ENCODE measurements around the gene C16orf92. TPM values are rescaled to one million over a fixed set of nuclear protein-coding genes. Genes with fewer than 3 reads are reported as not detected.

C16orf92 gene
- total and polyA plus RNA-seq, 2 donors (not counting 3 experiments of a cell fraction or from before 2014, with no cell fraction given), result not detected

DNA sequence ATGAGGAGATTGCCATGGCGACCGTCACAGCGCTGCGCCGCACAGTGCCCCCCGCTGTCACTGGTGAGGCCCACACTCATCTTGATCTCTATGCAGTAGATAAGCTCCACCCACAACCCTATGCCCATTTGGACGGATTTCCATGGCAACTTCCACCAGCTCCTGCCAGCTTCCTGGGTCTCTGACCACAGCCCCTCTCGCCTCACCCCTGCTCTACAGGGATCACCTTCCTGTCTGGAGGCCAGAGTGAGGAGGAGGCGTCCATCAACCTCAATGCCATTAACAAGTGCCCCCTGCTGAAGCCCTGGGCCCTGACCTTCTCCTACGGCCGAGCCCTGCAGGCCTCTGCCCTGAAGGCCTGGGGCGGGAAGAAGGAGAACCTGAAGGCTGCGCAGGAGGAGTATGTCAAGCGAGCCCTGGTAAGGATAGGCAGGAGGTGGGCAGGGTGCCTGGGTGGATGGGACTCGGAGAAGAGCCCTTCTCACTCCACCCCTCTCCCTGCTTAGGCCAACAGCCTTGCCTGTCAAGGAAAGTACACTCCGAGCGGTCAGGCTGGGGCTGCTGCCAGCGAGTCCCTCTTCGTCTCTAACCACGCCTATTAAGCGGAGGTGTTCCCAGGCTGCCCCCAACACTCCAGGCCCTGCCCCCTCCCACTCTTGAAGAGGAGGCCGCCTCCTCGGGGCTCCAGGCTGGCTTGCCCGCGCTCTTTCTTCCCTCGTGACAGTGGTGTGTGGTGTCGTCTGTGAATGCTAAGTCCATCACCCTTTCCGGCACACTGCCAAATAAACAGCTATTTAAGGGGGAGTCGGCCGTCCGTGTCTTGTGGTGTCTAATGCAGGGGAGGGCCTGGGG lies 46.8 kb downstream of the C16orf92 start:
- Histone ChIP-seq H3K4me2 (ENCODE audit: insufficient read depth, low read length) (no peak overlapping the region), H3K27ac (ENCODE audit: insufficient read depth, low read depth, low read length) (no peak overlapping the region), H3K9me1 (replicated peaks; ENCODE audit: control insufficient read depth, extremely low read depth, insufficient read depth, low read length) (no peaks in the 10 kb centered on the region), H2AFZ (ENCODE audit: low read depth, low read length) (no peak overlapping the region), H3K4me1 (ENCODE audit: control insufficient read depth, extremely low read depth, insufficient read depth, low read length) (peaks cover 14% of the 10 kb centered on the region), H4K20me1 (replicated peaks; ENCODE audit: control insufficient read depth, extremely low read depth, insufficient read depth, low read length) (no peaks in the 10 kb centered on the region), H3K9ac (replicated peaks; ENCODE audit: extremely low read depth, insufficient read depth, low read length) (no peak overlapping the region), H3K4me3 (replicated peaks in 1 of 3; ENCODE audit: insufficient read depth in 1 of 3, low read depth in 1 of 3, low read length in 3 of 3) (no peak overlapping the region), H3K79me2 (ENCODE audit: control insufficient read depth, insufficient read depth, low read length) (peaks cover 46% of the 10 kb centered on the region), H3K9me3 (replicated peaks; ENCODE audit: control insufficient read depth, insufficient read depth, low read length) (no peaks in the 10 kb centered on the region), H3K36me3 (ENCODE audit: control insufficient read depth in 2 of 2, extremely low read depth in 1 of 2, insufficient read depth in 2 of 2, low read length in 2 of 2) (peaks cover 24 to 42% of the 10 kb centered on the region in 2 experiments), H3K27me3 (ENCODE audit: control insufficient read depth in 2 of 2, insufficient read depth in 2 of 2, low read length in 2 of 2) (no peaks in the 10 kb centered on the region)
- no peak for TF ChIP-seq POLR2AphosphoS5 (IDR thresholded peaks at IDR 0.05; ENCODE audit: insufficient read depth, low read depth, low read length)
- CTCF ChIA-PET, result interaction anchor here (0.9 kb wide), 1 partner anchor 23 kb away, joined by 3 read pairs; no protein-coding TSS in a partner anchor
- intact Hi-C loops (cut with micrococcal nuclease) (no loop called here), dilution Hi-C loops (cut with MboI; ENCODE audit: extremely low pct_ligation_motif_present, low sequenced_read_pairs) (no loop called here)
- DNase-seq (ENCODE audit: low read depth, low spot score) (no peak), FAIRE-seq (no peak)
- POLR2A ChIA-PET, result interaction anchor here (0.5 to 0.8 kb wide), 2 partner anchors 22 to 111 kb away, joined by 5 to 8 read pairs; partner anchors contain the start of gene TBX6
- BruUV-seq (replicated peaks), result TSS peak; percentile 6

DNA sequence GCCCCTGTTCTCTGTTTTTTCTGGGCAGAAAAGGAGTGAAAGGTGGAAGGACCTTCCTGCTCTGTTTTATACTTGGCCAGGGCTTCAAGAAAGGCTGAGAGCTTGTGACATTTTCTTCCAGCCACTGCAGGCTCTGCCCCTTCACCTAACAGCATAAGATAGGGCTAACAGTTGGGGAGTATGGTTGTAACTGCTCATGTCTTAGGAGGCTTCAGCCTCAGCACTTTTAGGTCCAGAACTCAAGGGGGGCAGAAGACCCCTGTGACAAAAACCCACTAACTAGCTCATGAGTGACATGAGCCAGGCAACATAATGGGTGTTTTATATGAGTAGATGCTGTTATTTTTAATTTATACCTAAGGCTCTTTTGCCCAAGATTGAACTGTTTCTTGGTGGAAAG lies 47.5 kb downstream of the C16orf92 start:
- H3K9me3 ChIP-seq (replicated peaks; ENCODE audit: control insufficient read depth, insufficient read depth, low read length), result no peaks in the 10 kb centered on the region
- DNase-seq (ENCODE audit: low read depth, low spot score) (no peak), FAIRE-seq (no peak)
- intact Hi-C loops (cut with micrococcal nuclease), result no loop called here
- no peak overlapping the region for H3K4me2 ChIP-seq (ENCODE audit: insufficient read depth, low read length)
- no peaks in the 10 kb centered on the region for H3K9me1 ChIP-seq (replicated peaks; ENCODE audit: control insufficient read depth, extremely low read depth, insufficient read depth, low read length)
- no peak overlapping the region for H3K9ac ChIP-seq (replicated peaks; ENCODE audit: extremely low read depth, insufficient read depth, low read length)
- no peaks in the 10 kb centered on the region for H3K27me3 ChIP-seq (ENCODE audit: control insufficient read depth in 2 of 2, insufficient read depth in 2 of 2, low read length in 2 of 2)
- no peak overlapping the region for H3K27ac ChIP-seq (ENCODE audit: insufficient read depth, low read depth, low read length)
- BruUV-seq (replicated peaks), result no TSS peak
- no peak overlapping the region for H3K4me3 ChIP-seq (replicated peaks in 1 of 3; ENCODE audit: insufficient read depth in 1 of 3, low read depth in 1 of 3, low read length in 3 of 3)
- H4K20me1 ChIP-seq (replicated peaks; ENCODE audit: control insufficient read depth, extremely low read depth, insufficient read depth, low read length), result no peaks in the 10 kb centered on the region
- no peak overlapping the region for H2AFZ ChIP-seq (ENCODE audit: low read depth, low read length)
- ChIA-PET CTCF (interaction anchor here (0.9 to 1.8 kb wide), 2 partner anchors 15 to 22 kb away, joined by 3 to 5 read pairs; no protein-coding TSS in a partner anchor), POLR2A (interaction anchor here (0.5 to 0.8 kb wide), 3 partner anchors 15 to 112 kb away, joined by 3 to 8 read pairs (median 5); partner anchors contain the start of gene TBX6)
- peaks cover 19% of the 10 kb centered on the region for H3K4me1 ChIP-seq (ENCODE audit: control insufficient read depth, extremely low read depth, insufficient read depth, low read length)
- H3K36me3 ChIP-seq (ENCODE audit: control insufficient read depth in 2 of 2, extremely low read depth in 1 of 2, insufficient read depth in 2 of 2, low read length in 2 of 2), result peaks cover 24 to 42% of the 10 kb centered on the region in 2 experiments
- H3K79me2 ChIP-seq (ENCODE audit: control insufficient read depth, insufficient read depth, low read length), result peaks cover 46% of the 10 kb centered on the region
- dilution Hi-C loops (cut with MboI; ENCODE audit: extremely low pct_ligation_motif_present, low sequenced_read_pairs), result no loop called here
- TF ChIP-seq MYC (IDR thresholded peaks at IDR 0.05; ENCODE audit: low read depth, low read length) (no peak), FOS (IDR thresholded peaks at IDR 0.05; ENCODE audit: borderline replicate concordance, insufficient read depth, low read length) (no peak), JUN (IDR thresholded peaks at IDR 0.05; ENCODE audit: borderline replicate concordance, insufficient read depth, insufficient read length, low read depth) (no peak), POLR2AphosphoS5 (IDR thresholded peaks at IDR 0.05; ENCODE audit: insufficient read depth, low read depth, low read length) (no peak)

Other genes starting within 250 kb of the C16orf92 start
- gene ZG16, start 244.9 kb upstream of the C16orf92 start, total RNA-seq, result not detected in 2 replicates
- gene ZG16, start 244.9 kb upstream of the C16orf92 start, polyA plus RNA-seq, result not detected in 2 replicates
- gene KIF22, start 232.4 kb upstream of the C16orf92 start, total RNA-seq, result 82.3 and 90.0 TPM in 2 replicates
- 67.3 and 67.9 TPM in 2 replicates for gene KIF22, start 232.4 kb upstream of the C16orf92 start, polyA plus RNA-seq
- gene MAZ, start 216.7 kb upstream of the C16orf92 start, total RNA-seq, result 311 TPM in 2 replicates
- 165 and 212 TPM in 2 replicates for gene MAZ, start 216.7 kb upstream of the C16orf92 start, polyA plus RNA-seq
- 2.3 and 3.3 TPM in 2 replicates for gene PRRT2, start 211.0 kb upstream of the C16orf92 start, total RNA-seq
- gene PRRT2, start 211.0 kb upstream of the C16orf92 start, polyA plus RNA-seq, result 3.3 and 3.4 TPM in 2 replicates
- gene PAGR1, start 207.0 kb upstream of the C16orf92 start, total RNA-seq, result 24.2 and 26.3 TPM in 2 replicates
- 13.0 and 15.9 TPM in 2 replicates for gene PAGR1, start 207.0 kb upstream of the C16orf92 start, polyA plus RNA-seq
- gene MVP, start 202.7 kb upstream of the C16orf92 start, total RNA-seq, result 116 and 118 TPM in 2 replicates
- gene MVP, start 202.7 kb upstream of the C16orf92 start, polyA plus RNA-seq, result 47.0 and 49.8 TPM in 2 replicates
- 67.3 and 68.7 TPM in 2 replicates for gene CDIPT, start 160.0 kb upstream of the C16orf92 start, total RNA-seq
- gene CDIPT, start 160.0 kb upstream of the C16orf92 start, polyA plus RNA-seq, result 161 and 179 TPM in 2 replicates
- gene SEZ6L2, start 123.6 kb upstream of the C16orf92 start, total RNA-seq, result 2.4 and 2.5 TPM in 2 replicates
- 4.5 and 5.6 TPM in 2 replicates for gene SEZ6L2, start 123.6 kb upstream of the C16orf92 start, polyA plus RNA-seq
- 0.88 and 1.2 TPM in 2 replicates for gene ASPHD1, start 122.7 kb upstream of the C16orf92 start, total RNA-seq
- gene ASPHD1, start 122.7 kb upstream of the C16orf92 start, polyA plus RNA-seq, result 0.90 and 1.1 TPM in 2 replicates
- 21.0 and 24.2 TPM in 2 replicates for gene KCTD13, start 97.0 kb upstream of the C16orf92 start, total RNA-seq
- gene KCTD13, start 97.0 kb upstream of the C16orf92 start, polyA plus RNA-seq, result 22.6 and 25.0 TPM in 2 replicates
- gene TMEM219, start 61.1 kb upstream of the C16orf92 start, total RNA-seq, result 99.4 and 110 TPM in 2 replicates
- gene TMEM219, start 61.1 kb upstream of the C16orf92 start, polyA plus RNA-seq, result 182 and 201 TPM in 2 replicates
- gene TAOK2, start 49.3 kb upstream of the C16orf92 start, total RNA-seq, result 112 and 114 TPM in 2 replicates
- 52.8 and 57.5 TPM in 2 replicates for gene TAOK2, start 49.3 kb upstream of the C16orf92 start, polyA plus RNA-seq
- 8.6 and 8.7 TPM in 2 replicates for gene HIRIP3, start 27.6 kb upstream of the C16orf92 start, total RNA-seq
- 6.7 and 7.2 TPM in 2 replicates for gene HIRIP3, start 27.6 kb upstream of the C16orf92 start, polyA plus RNA-seq
- gene INO80E, start 27.0 kb upstream of the C16orf92 start, total RNA-seq, result 76.4 and 84.1 TPM in 2 replicates
- gene INO80E, start 27.0 kb upstream of the C16orf92 start, polyA plus RNA-seq, result 41.7 and 42.7 TPM in 2 replicates
- gene DOC2A, start 12.2 kb upstream of the C16orf92 start, total RNA-seq, result 0.58 and 0.60 TPM in 2 replicates
- gene DOC2A, start 12.2 kb upstream of the C16orf92 start, polyA plus RNA-seq, result 0.63 and 1.1 TPM in 2 replicates
- gene TLCD3B, start 8.1 kb downstream of the C16orf92 start, total RNA-seq, result 0.86 and 0.99 TPM in 2 replicates
- gene TLCD3B, start 8.1 kb downstream of the C16orf92 start, polyA plus RNA-seq, result 0.37 and 0.59 TPM in 2 replicates
- gene ALDOA, start 42.6 kb downstream of the C16orf92 start, total RNA-seq, result 1,029 and 1,114 TPM in 2 replicates
- gene ALDOA, start 42.6 kb downstream of the C16orf92 start, polyA plus RNA-seq, result 871 and 972 TPM in 2 replicates
- 159 and 167 TPM in 2 replicates for gene PPP4C, start 52.8 kb downstream of the C16orf92 start, total RNA-seq
- gene PPP4C, start 52.8 kb downstream of the C16orf92 start, polyA plus RNA-seq, result 327 and 378 TPM in 2 replicates
- gene TBX6, start 68.7 kb downstream of the C16orf92 start, total RNA-seq, result 0.42 and 0.60 TPM in 2 replicates
- 0.30 and 0.40 TPM in 2 replicates for gene TBX6, start 68.7 kb downstream of the C16orf92 start, polyA plus RNA-seq
- 46.1 and 47.6 TPM in 2 replicates for gene YPEL3, start 73.0 kb downstream of the C16orf92 start, total RNA-seq
- 78.0 and 89.7 TPM in 2 replicates for gene YPEL3, start 73.0 kb downstream of the C16orf92 start, polyA plus RNA-seq
- 17.9 and 18.6 TPM in 2 replicates for gene GDPD3, start 90.3 kb downstream of the C16orf92 start, total RNA-seq
- gene GDPD3, start 90.3 kb downstream of the C16orf92 start, polyA plus RNA-seq, result 7.8 and 8.0 TPM in 2 replicates
- gene MAPK3, start 100.0 kb downstream of the C16orf92 start, total RNA-seq, result 138 and 143 TPM in 2 replicates
- 294 and 337 TPM in 2 replicates for gene MAPK3, start 100.0 kb downstream of the C16orf92 start, polyA plus RNA-seq
- 6.1 and 6.6 TPM in 2 replicates for gene CORO1A, start 160.4 kb downstream of the C16orf92 start, total RNA-seq
- gene CORO1A, start 160.4 kb downstream of the C16orf92 start, polyA plus RNA-seq, result 4.7 and 6.4 TPM in 2 replicates
- gene BOLA2B, start 170.5 kb downstream of the C16orf92 start, total RNA-seq, result 161 and 173 TPM in 2 replicates
- 310 and 354 TPM in 2 replicates for gene BOLA2B, start 170.5 kb downstream of the C16orf92 start, polyA plus RNA-seq
- 30.9 and 77.9 TPM in 2 replicates for gene SLX1A, start 170.7 kb downstream of the C16orf92 start, total RNA-seq
- 28.9 and 29.8 TPM in 2 replicates for gene SLX1A, start 170.7 kb downstream of the C16orf92 start, polyA plus RNA-seq
- gene SULT1A3, start 176.1 kb downstream of the C16orf92 start, total RNA-seq, result 12.2 and 18.1 TPM in 2 replicates
- 4.8 and 5.1 TPM in 2 replicates for gene SULT1A3, start 176.1 kb downstream of the C16orf92 start, polyA plus RNA-seq
- gene NPIPB13, start 225.3 kb downstream of the C16orf92 start, total RNA-seq, result 19.3 and 23.5 TPM in 2 replicates
- 4.4 and 7.8 TPM in 2 replicates for gene NPIPB13, start 225.3 kb downstream of the C16orf92 start, polyA plus RNA-seq

Measured in endothelial cell of umbilical vein (primary cell).